GM18499 (cell line): ENCODE data around the gene ASPM.
A peak's percentile ranks its signal among the peaks of the same experiment; 100 is the strongest.
"Not testable (repeated sequence)": the region's sequence is repeated elsewhere in the genome, so short reads cannot be mapped to it uniquely, and the experiment has no call there.

Experiments used
- ATAC-seq: cut with Tn5 transposase; IDR thresholded peaks from one replicate; pipeline ENCODE4 v1.9.1; 2021; ENCODE audit warnings: moderate number of reproducible peaks; ENCODE audit not compliant: insufficient read depth, unreplicated experiment

The ASPM gene

DNA sequence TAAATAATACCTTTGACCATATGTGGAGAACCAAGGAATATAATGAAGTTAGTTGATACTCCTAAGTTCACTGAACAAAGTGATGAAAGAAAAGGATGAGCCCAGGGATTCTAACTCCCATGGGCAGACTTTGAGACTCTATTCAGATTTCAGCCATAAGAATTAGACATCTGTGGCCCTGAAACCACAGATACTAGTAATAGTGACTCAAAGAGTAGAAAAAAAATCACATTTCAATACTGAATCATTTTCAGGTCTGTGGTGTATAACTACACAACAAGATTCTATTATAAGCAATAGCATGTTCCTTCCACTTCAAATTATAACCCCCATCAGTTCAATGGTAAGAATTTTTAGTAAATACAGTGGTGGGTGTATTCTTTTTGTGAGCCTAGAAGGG lies 63.0 kb downstream of the ASPM start:
- no peak for ATAC-seq

- ATAC-seq, result no peak
These were observed 65.2 kb downstream of the ASPM start for GRCh38 chr1:197081117-197081753.

GRCh38 chr1:197080323-197080722 lies 66.1 kb downstream of the ASPM start:
- no peak for ATAC-seq

DNA sequence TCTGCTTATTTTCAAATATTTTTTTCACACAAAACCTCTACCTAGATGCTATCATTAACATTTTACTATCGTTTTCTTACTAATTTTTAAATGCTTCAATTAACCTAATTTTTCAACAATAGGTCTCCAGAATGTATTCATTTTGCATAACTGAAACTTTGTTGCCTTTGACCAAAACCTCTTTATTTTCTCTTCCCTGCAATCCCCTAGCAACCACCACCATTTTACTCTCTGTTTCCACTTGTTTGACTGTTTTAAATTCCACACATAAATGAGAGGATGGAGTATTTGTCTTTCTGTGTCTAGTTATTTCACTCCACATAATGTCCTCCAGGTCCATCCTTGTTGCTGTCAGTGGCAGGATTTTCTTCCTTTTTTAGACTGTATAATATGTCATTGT lies 69.9 kb downstream of the ASPM start:
- no peak for ATAC-seq

DNA sequence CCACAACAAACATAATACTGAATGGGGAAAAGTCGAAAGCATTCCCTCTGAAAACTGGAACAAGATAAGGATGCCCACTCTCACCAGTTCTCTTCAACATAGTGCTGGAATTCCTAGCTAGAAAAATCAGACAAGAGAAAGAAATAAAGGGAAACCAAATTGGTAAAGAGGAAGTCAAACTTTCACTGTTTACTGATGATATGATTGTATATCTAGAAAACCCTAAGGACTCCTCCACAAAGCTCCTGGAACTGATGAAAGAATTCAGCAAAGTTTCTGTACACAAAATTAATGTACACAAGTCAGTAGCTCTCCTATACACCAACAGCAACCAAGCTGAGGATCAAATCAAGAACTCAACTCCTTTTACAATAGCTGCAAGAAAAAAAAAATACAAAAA lies 72.5 kb downstream of the ASPM start:
- no peak for ATAC-seq

- no peak for ATAC-seq
These were observed 79.0 kb downstream of the ASPM start for GRCh38 chr1:197067457-197067818.

GRCh38 chr1:197066719-197067456 lies 79.6 kb downstream of the ASPM start, which contains the start of gene F13B:
TSS of gene F13B (minus strand) at chr1:197067260. CDS start at chr1:197067223, 37 bp downstream.
- ATAC-seq, result no peak

GRCh38 chr1:197066277-197066676 lies 80.2 kb downstream of the ASPM start:
- ATAC-seq, result no peak

- ATAC-seq, result no peak
These were observed 80.9 kb downstream of the ASPM start for GRCh38 chr1:197065559-197065958.

DNA sequence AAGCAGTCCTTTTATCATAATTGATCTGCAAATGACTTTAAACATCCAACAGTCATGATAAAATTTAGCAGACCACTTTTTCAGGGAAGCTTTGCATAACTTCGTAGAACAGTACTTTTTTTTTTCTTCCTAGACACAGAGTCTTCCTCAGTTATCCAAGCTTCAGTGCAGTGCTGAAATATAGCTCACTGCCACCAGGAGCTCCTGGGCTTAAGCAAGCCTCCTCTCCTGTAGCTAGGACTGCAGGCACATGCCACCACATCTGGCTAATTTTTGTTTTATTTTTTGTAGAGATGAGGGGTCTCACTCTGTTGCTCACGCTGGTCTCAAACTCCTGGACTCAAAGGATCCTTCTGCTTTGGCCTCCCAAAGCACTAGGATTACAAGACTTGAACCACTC lies 83.3 kb downstream of the ASPM start:
- ATAC-seq, result no peak

- peak; percentile 87 for ATAC-seq
These were observed 83.8 kb downstream of the ASPM start for GRCh38 chr1:197062692-197063091.

DNA sequence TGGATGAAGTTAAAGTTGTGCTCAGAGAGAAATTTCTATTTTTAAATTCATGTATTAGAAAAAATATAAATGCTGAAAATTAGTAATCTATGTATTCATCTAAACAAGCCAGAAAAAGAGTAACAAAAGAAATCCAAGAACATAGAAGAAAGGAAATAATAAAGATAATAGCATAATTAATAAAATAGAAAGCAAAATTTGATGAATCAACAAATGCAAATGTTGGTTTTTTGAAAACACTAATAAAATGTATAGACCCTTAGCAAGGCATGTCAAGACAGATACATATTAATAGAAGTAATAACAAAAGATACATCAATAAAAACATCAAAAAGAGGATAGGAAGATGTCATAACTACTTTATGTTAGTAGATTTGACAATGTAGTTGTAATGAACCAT lies 97.4 kb downstream of the ASPM start:
- ATAC-seq, result no peak

DNA sequence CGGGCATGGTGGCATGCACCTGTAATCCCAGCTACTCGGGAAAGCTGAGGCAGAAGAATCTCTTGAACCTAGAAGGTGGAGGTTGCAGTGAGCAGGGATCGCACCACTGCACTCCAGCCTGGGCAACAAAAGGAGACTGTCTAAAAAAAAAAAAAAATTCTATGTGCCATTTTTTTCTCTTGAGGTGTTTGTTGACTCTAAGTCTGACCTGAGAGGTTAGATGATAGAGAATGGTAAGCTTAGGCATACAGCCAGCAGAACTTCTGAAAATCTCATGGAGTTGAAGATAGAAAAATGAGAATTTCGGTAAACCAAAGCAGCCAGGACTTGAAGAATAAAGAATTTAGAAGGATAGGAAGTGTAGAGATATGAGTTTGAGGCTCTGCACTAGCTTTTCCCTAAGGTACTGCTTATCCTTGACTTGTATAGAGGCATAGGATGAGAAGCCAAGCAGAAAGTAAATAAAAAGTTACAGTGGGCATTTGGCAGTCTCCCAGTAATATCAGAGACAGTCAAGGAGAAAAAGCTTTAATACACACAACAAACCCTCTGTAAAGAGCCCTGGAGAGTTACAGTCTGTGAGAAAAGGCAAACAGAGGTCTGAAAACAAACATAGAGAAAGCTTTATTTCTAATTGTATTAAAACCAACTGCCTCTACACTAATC lies 103.7 kb downstream of the ASPM start:
- ATAC-seq, result no peak

- no peak for ATAC-seq
These were observed 104.7 kb downstream of the ASPM start for GRCh38 chr1:197041486-197042353.

- ATAC-seq, result no peak
These were observed 109.6 kb downstream of the ASPM start for GRCh38 chr1:197036861-197037260.

- not testable (repeated sequence) for ATAC-seq
These were observed 111.7 kb downstream of the ASPM start for GRCh38 chr1:197034631-197035339.
